Neural progenitor cell (in vitro differentiated cells): ENCODE data around the gene GON4L. TPM values are rescaled to one million over a fixed set of nuclear protein-coding genes. Genes with fewer than 3 reads are reported as not detected.

Source experiments
- DNase-seq: peaks from one replicate; pipeline ENCODE4 v3.0.0-alpha.2; 2016; ENCODE audit warnings: low spot score
- H2AFZ ChIP-seq: fragments of 200-600 bp; sonication (generic); replicated peaks from 2 replicates; pipeline ENCODE4 v1.6.1; 2016; ENCODE audit warnings: antibody characterized with exemption
- H3F3A ChIP-seq: fragments of 200-600 bp; sonication (generic); 2 replicates; pipeline ENCODE4 v1.6.1; 2016; ENCODE audit warnings: antibody characterized with exemption, low read depth
- H3K27ac ChIP-seq: fragments of 200-600 bp; sonication (generic); 2 replicates; pipeline ENCODE4 v1.5.1; 2016; ENCODE audit warnings: mild to moderate bottlenecking
- H3K27me3 ChIP-seq: fragments of 200-600 bp; sonication (generic); 2 replicates; pipeline ENCODE4 v1.6.1; 2016; ENCODE audit warnings: mild to moderate bottlenecking, moderate library complexity
- H3K36me3 ChIP-seq: fragments of 200-600 bp; sonication (generic); 2 replicates; pipeline ENCODE4 v1.5.1; 2016
- H3K4me1 ChIP-seq: fragments of 200-600 bp; sonication (generic); 2 replicates; pipeline ENCODE4 v1.6.1; 2016; ENCODE audit warnings: mixed run types
- H3K4me2 ChIP-seq: fragments of 200-600 bp; sonication (generic); 2 replicates; pipeline ENCODE4 v1.6.1; 2016
- H3K4me3 ChIP-seq: fragments of 200-600 bp; sonication (generic); 2 replicates; pipeline ENCODE4 v1.5.1; 2016
- H3K79me2 ChIP-seq: fragments of 200-600 bp; sonication (generic); 2 replicates; pipeline ENCODE4 v1.6.1; 2016; ENCODE audit warnings: low read depth
- H3K9ac ChIP-seq: fragments of 200-600 bp; sonication (generic); 2 replicates; pipeline ENCODE4 v1.6.1; 2016
- H3K9me3 ChIP-seq: fragments of 200-600 bp; sonication (generic); 2 replicates; pipeline ENCODE4 v1.5.1; 2016; ENCODE audit warnings: low read depth
- H4K20me1 ChIP-seq: fragments of 200-600 bp; sonication (generic); 2 replicates; pipeline ENCODE4 v1.6.1; 2016; ENCODE audit warnings: low read depth
- H3K27ac Mint-ChIP-seq: 3 replicates; pipeline ENCODE4 v1.8.0; 2021; ENCODE audit warnings: mixed read lengths
- H3K27me3 Mint-ChIP-seq: 2 replicates; pipeline ENCODE4 v1.8.0; 2022; ENCODE audit warnings: low read depth, mild to moderate bottlenecking, inconsistent platforms, moderate library complexity, mixed read lengths; ENCODE audit not compliant: insufficient read depth
- H3K36me3 Mint-ChIP-seq: 3 replicates; pipeline ENCODE4 v1.8.0; 2021; ENCODE audit warnings: mixed read lengths
- H3K4me1 Mint-ChIP-seq: 3 replicates; pipeline ENCODE4 v1.8.0; 2021; ENCODE audit warnings: mixed read lengths
- H3K4me3 Mint-ChIP-seq: 3 replicates; pipeline ENCODE4 v1.8.0; 2021; ENCODE audit warnings: mild to moderate bottlenecking, moderate library complexity, mixed read lengths
- H3K9me3 Mint-ChIP-seq: 3 replicates; pipeline ENCODE4 v1.8.0; 2020; ENCODE audit warnings: mixed read lengths
- EZH2 ChIP-seq: fragments of 200-600 bp; sonication (generic); IDR thresholded peaks from 2 replicates; pipeline ENCODE4 v1.6.1; 2017; ENCODE audit warnings: antibody characterized with exemption, mild to moderate bottlenecking, moderate library complexity
- EZH2phosphoT487 ChIP-seq: fragments of 200-600 bp; sonication (generic); IDR thresholded peaks from 2 replicates; pipeline ENCODE4 v1.6.1; 2017; ENCODE audit warnings: antibody characterized with exemption
- total RNA-seq: library from RNA; depleted of rRNA; stranded (reverse); fragments of >200 nt; gene quantifications from 2 replicates; pipeline ENCODE4 v1.2.3, GENCODE V29; 2015; ENCODE audit warnings: low replicate concordance
- TF ChIP-seq, protein P1 (sequence below): fragments of 200-600 bp; sonication (generic); IDR thresholded peaks from 2 replicates; pipeline ENCODE4 v1.5.1; 2017; ENCODE audit warnings: antibody characterized with exemption, mild to moderate bottlenecking

GON4L gene
- total RNA-seq, 1 donor from 2014 or later, result 31.4 TPM

- Histone ChIP-seq H4K20me1 (no peaks in the 10 kb centered on the region), H3K4me2 (no peak overlapping the region), H2AFZ (no peak overlapping the region), H3K27ac (no peak overlapping the region), H3K4me1 (no peaks in the 10 kb centered on the region), H3K9ac (no peak overlapping the region), H3K4me3 (no peak overlapping the region), H3K79me2 (no peaks in the 10 kb centered on the region), H3F3A (no peaks in the 10 kb centered on the region), H3K36me3 (no peaks in the 10 kb centered on the region), H3K27me3 (no peaks in the 10 kb centered on the region), H3K9me3 (no peaks in the 10 kb centered on the region)
- no peaks in the 10 kb centered on the region for H3K27me3 Mint-ChIP-seq
- no peak overlapping the region for H3K27ac Mint-ChIP-seq
- no peak for DNase-seq
- H3K4me3 Mint-ChIP-seq, result no peak overlapping the region
- peaks cover 11% of the 10 kb centered on the region for H3K4me1 Mint-ChIP-seq
- H3K9me3 Mint-ChIP-seq, result no peaks in the 10 kb centered on the region
- TF ChIP-seq, protein P1, sequence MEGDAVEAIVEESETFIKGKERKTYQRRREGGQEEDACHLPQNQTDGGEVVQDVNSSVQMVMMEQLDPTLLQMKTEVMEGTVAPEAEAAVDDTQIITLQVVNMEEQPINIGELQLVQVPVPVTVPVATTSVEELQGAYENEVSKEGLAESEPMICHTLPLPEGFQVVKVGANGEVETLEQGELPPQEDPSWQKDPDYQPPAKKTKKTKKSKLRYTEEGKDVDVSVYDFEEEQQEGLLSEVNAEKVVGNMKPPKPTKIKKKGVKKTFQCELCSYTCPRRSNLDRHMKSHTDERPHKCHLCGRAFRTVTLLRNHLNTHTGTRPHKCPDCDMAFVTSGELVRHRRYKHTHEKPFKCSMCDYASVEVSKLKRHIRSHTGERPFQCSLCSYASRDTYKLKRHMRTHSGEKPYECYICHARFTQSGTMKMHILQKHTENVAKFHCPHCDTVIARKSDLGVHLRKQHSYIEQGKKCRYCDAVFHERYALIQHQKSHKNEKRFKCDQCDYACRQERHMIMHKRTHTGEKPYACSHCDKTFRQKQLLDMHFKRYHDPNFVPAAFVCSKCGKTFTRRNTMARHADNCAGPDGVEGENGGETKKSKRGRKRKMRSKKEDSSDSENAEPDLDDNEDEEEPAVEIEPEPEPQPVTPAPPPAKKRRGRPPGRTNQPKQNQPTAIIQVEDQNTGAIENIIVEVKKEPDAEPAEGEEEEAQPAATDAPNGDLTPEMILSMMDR, result no peak
- TF ChIP-seq EZH2 (no peak), EZH2phosphoT487 (no peak)
- no peaks in the 10 kb centered on the region for H3K36me3 Mint-ChIP-seq
Measured at GRCh38 chr1:155882766-155883165, 25.8 kb upstream of the GON4L start.

- no peaks in the 10 kb centered on the region for H4K20me1 ChIP-seq
- H3K4me2 ChIP-seq, result no peak overlapping the region
- H3K9me3 ChIP-seq, result no peaks in the 10 kb centered on the region
- Mint-ChIP-seq H3K4me3 (no peak overlapping the region), H3K36me3 (no peaks in the 10 kb centered on the region), H3K4me1 (peaks cover 11% of the 10 kb centered on the region), H3K9me3 (no peaks in the 10 kb centered on the region), H3K27me3 (no peaks in the 10 kb centered on the region), H3K27ac (no peak overlapping the region)
- TF ChIP-seq EZH2phosphoT487 (no peak), EZH2 (no peak)
- TF ChIP-seq, protein P1, result no peak
- no peaks in the 10 kb centered on the region for H3K4me1 ChIP-seq
- no peaks in the 10 kb centered on the region for H3K79me2 ChIP-seq
- H3F3A ChIP-seq, result no peaks in the 10 kb centered on the region
- no peak for DNase-seq
- no peak overlapping the region for H3K27ac ChIP-seq
- no peak overlapping the region for H3K9ac ChIP-seq
- H3K27me3 ChIP-seq, result no peaks in the 10 kb centered on the region
- no peak overlapping the region for H3K4me3 ChIP-seq
- H3K36me3 ChIP-seq, result no peaks in the 10 kb centered on the region
- H2AFZ ChIP-seq, result no peak overlapping the region
Measured at GRCh38 chr1:155882235-155882634, 25.2 kb upstream of the GON4L start.

- no peak for DNase-seq
- no peaks in the 10 kb centered on the region for H3F3A ChIP-seq
- no peaks in the 10 kb centered on the region for H4K20me1 ChIP-seq
- Mint-ChIP-seq H3K36me3 (no peaks in the 10 kb centered on the region), H3K27ac (peak overlapping the region; percentile 53), H3K4me3 (no peak overlapping the region), H3K9me3 (no peaks in the 10 kb centered on the region), H3K27me3 (no peaks in the 10 kb centered on the region), H3K4me1 (peaks cover 11% of the 10 kb centered on the region)
- H3K27ac ChIP-seq, result no peak overlapping the region
- no peak overlapping the region for H3K9ac ChIP-seq
- no peak overlapping the region for H2AFZ ChIP-seq
- no peak overlapping the region for H3K4me2 ChIP-seq
- no peaks in the 10 kb centered on the region for H3K9me3 ChIP-seq
- no peaks in the 10 kb centered on the region for H3K27me3 ChIP-seq
- no peaks in the 10 kb centered on the region for H3K36me3 ChIP-seq
- no peak overlapping the region for H3K4me3 ChIP-seq
- TF ChIP-seq EZH2phosphoT487 (no peak), EZH2 (no peak)
- TF ChIP-seq, protein P1, result no peak
- no peaks in the 10 kb centered on the region for H3K4me1 ChIP-seq
- no peaks in the 10 kb centered on the region for H3K79me2 ChIP-seq
Measured at GRCh38 chr1:155880950-155881349, 23.9 kb upstream of the GON4L start.
